ENCODE measurements around the gene GBE1. TPM values are rescaled to one million over a fixed set of nuclear protein-coding genes. Genes with fewer than 3 reads are reported as not detected.

The GBE1 gene
- total and polyA plus RNA-seq, 10 of the 15 experiments (the other 5 are each of a cell fraction or from before 2014, with no cell fraction given) = 21.4 to 62.2 (median 41.5) TPM

GRCh38 chr3:81788610-81789009, 27.2 kb upstream of the GBE1 start (continued):
- TF ChIP-seq PRDM15 (CRISPR knock-in tag; IDR thresholded peaks at IDR 0.05) = no peak
- no peak for TF ChIP-seq HDAC2 (IDR thresholded peaks at IDR 0.05)
- no peak for TF ChIP-seq IRF3 (IDR thresholded peaks at IDR 0.05)
- no peak for TF ChIP-seq REST (IDR thresholded peaks at IDR 0.05; ENCODE audit: low read depth, low read length)
- peak; percentile 22; the same call in 1 of the 2 replicates for TF ChIP-seq SMC3 (IDR thresholded peaks at IDR 0.05; ENCODE audit: borderline replicate concordance, low read length)
- no peak for TF ChIP-seq ETV6 (conservative IDR thresholded peaks at IDR 0.05 in 1 of 2, IDR thresholded peaks at IDR 0.05 in 1 of 2; ENCODE audit: borderline replicate concordance in 1 of 2, low read depth in 1 of 2)
- peak; percentile 88 for TF ChIP-seq NFIC (IDR thresholded peaks at IDR 0.05; ENCODE audit: low read depth, low read length)
- no peak for TF ChIP-seq CBX3 (IDR thresholded peaks at IDR 0.05; ENCODE audit: borderline replicate concordance, low read depth)
- TF ChIP-seq BHLHE40 (IDR thresholded peaks at IDR 0.05; ENCODE audit: borderline replicate concordance in 1 of 2, low read depth in 2 of 2, low read length in 1 of 2) = no peak
- no peak for TF ChIP-seq ZNF687 (IDR thresholded peaks at IDR 0.05)
- TF ChIP-seq FOXM1 (IDR thresholded peaks at IDR 0.05; ENCODE audit: low read depth, low read length) = peak; percentile 87; the same call in 1 of the 2 replicates
- no peak for TF ChIP-seq PAX5 (IDR thresholded peaks at IDR 0.05; ENCODE audit: borderline replicate concordance, low read depth, low read length)
- TF ChIP-seq TCF3 (IDR thresholded peaks at IDR 0.05; ENCODE audit: borderline replicate concordance, insufficient read depth, low read depth, low read length) = no peak
- no peak for TF ChIP-seq ZSCAN29 (IDR thresholded peaks at IDR 0.05)
- peak; percentile 88 for TF ChIP-seq MEF2B (IDR thresholded peaks at IDR 0.05; ENCODE audit: partially characterized antibody, poor library complexity, severe bottlenecking)
- no peak for TF ChIP-seq RFX5 (IDR thresholded peaks at IDR 0.05; ENCODE audit: low read depth, low read length)
- peak in 1 of 2 experiments; percentile 23; a peak in 1 of 4 replicates for TF ChIP-seq CEBPB (IDR thresholded peaks at IDR 0.05; ENCODE audit: borderline replicate concordance in 1 of 2, low read depth in 2 of 2, low read length in 2 of 2)
